Body of pancreas (tissue), 4 donors: ENCODE data around the gene CLDN15.

Experiments used
- POLR2A ChIP-seq, 3 donors: fragments of 450-650 bp; IDR thresholded peaks; one replicate each; pipeline ENCODE4 v1.6.1; 2016; ENCODE audit warnings: antibody characterized with exemption in 3 of 3, mild to moderate bottlenecking in 2 of 3
- TF ChIP-seq, protein P1 (sequence below), 7 experiments: fragments of 450-650 bp in 4 of 7; fragments of 200-600 bp in 3 of 7; sonication (generic) in 3 of 7; IDR thresholded peaks; one replicate each; pipeline ENCODE4 v1.5.1; 2016 to 2019; ENCODE audit warnings: antibody characterized with exemption in 7 of 7

DNA sequence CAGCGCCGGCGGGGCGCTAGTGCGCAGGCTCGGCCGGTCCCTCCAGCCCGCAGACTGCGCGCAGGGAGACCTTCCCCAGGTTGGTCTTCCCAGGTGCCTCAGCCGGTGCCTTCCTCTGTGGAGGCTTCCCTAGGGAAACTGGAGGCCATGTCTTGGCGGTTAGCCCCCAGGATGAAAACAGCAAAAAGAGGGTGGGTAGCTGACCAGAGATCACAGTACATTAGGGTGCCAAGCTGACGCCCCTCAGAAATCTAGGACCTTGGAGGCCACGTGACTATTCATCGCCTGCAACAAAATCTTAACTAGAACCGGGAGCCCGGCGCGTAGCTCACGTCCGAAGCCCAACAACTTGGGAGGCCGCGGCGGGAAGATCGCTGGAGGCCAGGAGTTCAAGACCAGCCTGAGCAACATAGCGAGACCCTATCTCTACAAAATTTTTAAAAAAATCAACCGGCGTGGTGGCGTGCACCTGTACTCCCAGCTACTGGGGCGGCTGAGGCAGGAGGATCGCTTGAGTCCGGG is 7.6 kb upstream of the CLDN15 start:
- TF ChIP-seq POLR2A (IDR thresholded peaks at IDR 0.05), result peak in 2 of 3 donors; percentile 2 to 41
- TF ChIP-seq, protein P1, sequence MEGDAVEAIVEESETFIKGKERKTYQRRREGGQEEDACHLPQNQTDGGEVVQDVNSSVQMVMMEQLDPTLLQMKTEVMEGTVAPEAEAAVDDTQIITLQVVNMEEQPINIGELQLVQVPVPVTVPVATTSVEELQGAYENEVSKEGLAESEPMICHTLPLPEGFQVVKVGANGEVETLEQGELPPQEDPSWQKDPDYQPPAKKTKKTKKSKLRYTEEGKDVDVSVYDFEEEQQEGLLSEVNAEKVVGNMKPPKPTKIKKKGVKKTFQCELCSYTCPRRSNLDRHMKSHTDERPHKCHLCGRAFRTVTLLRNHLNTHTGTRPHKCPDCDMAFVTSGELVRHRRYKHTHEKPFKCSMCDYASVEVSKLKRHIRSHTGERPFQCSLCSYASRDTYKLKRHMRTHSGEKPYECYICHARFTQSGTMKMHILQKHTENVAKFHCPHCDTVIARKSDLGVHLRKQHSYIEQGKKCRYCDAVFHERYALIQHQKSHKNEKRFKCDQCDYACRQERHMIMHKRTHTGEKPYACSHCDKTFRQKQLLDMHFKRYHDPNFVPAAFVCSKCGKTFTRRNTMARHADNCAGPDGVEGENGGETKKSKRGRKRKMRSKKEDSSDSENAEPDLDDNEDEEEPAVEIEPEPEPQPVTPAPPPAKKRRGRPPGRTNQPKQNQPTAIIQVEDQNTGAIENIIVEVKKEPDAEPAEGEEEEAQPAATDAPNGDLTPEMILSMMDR (IDR thresholded peaks at IDR 0.05), result no peak
